ENCODE measurements around the gene TTPAL.
"Not testable (repeated sequence)": the region's sequence is repeated elsewhere in the genome, so short reads cannot be mapped to it uniquely, and the experiment has no call there.

Gene TTPAL

GRCh38 chr20:44468044-44468782 lies 7.5 kb upstream of the TTPAL start:
- DNase-seq = no peak

- no peak for DNase-seq
Measured at GRCh38 chr20:44470327-44470726, 5.3 kb upstream of the TTPAL start.

- no peak for DNase-seq
Measured at GRCh38 chr20:44471481-44471882, 4.2 kb upstream of the TTPAL start.

- not testable (repeated sequence) for DNase-seq
Measured at GRCh38 chr20:44472283-44472682, 3.4 kb upstream of the TTPAL start.

- DNase-seq = no peak
Measured at GRCh38 chr20:44475372-44475693, 341 bp upstream of the TTPAL start.

GRCh38 chr20:44477151-44477550 lies 1.5 kb downstream of the TTPAL start:
- no peak for DNase-seq

- DNase-seq = no peak
Measured at GRCh38 chr20:44478206-44478605, 2.5 kb downstream of the TTPAL start.

GRCh38 chr20:44479643-44480042 lies 4.0 kb downstream of the TTPAL start:
- DNase-seq = no peak

GRCh38 chr20:44480097-44480496 lies 4.4 kb downstream of the TTPAL start:
- DNase-seq = no peak

- no peak for DNase-seq
Measured at GRCh38 chr20:44481719-44482416, 6.2 kb downstream of the TTPAL start.

GRCh38 chr20:44483112-44483511 lies 7.4 kb downstream of the TTPAL start:
- DNase-seq = no peak

GRCh38 chr20:44485078-44485829 lies 9.6 kb downstream of the TTPAL start:
- no peak for DNase-seq

- no peak for DNase-seq
Measured at GRCh38 chr20:44485830-44486198, 10.1 kb downstream of the TTPAL start.

- DNase-seq = no peak
Measured at GRCh38 chr20:44488551-44488950, 12.9 kb downstream of the TTPAL start.

- DNase-seq = no peak
Measured at GRCh38 chr20:44489223-44489622, 13.5 kb downstream of the TTPAL start.

- no peak for DNase-seq
Measured at GRCh38 chr20:44489931-44490330, 14.3 kb downstream of the TTPAL start.

- DNase-seq = no peak
Measured at GRCh38 chr20:44491635-44492395, 16.1 kb downstream of the TTPAL start.

- DNase-seq = no peak
Measured at GRCh38 chr20:44494266-44494665, 18.6 kb downstream of the TTPAL start.

GRCh38 chr20:44494681-44495080 lies 19.0 kb downstream of the TTPAL start:
- no peak for DNase-seq

- no peak for DNase-seq
Measured at GRCh38 chr20:44495257-44495656, 19.6 kb downstream of the TTPAL start.

GRCh38 chr20:44495802-44496481 lies 20.3 kb downstream of the TTPAL start:
- DNase-seq = no peak

- DNase-seq = no peak
Measured at GRCh38 chr20:44496976-44497375, 21.3 kb downstream of the TTPAL start.

- no peak for DNase-seq
Measured at GRCh38 chr20:44497761-44498160, 22.1 kb downstream of the TTPAL start.

Measured in effector CD4-positive, alpha-beta T cell (primary cell).